ENCODE measurements around the gene SLC39A8.

SLC39A8 gene

DNA sequence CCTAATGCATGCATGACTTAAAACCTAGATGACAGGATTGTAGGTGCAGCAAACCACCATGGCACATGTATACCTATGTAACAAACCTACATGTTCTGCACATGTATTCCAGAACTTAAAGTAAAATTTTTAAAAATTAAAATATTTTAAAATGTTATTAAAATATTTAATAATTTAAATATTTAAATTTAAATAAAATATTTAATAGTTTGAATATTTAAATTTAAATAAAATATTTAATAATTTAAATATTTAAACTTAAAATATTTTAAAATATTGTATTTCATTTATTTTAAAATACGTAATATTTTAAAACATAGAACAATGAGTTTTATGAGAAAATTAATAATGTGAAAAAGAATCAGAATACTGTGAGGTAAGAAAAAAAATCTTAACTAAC lies 117.9 kb downstream of the SLC39A8 start:
- no peak for DNase-seq (ENCODE audit: low spot score)

GRCh38 chr4:102223461-102223860 lies 121.8 kb downstream of the SLC39A8 start:
- DNase-seq (ENCODE audit: low spot score) = no peak

DNA sequence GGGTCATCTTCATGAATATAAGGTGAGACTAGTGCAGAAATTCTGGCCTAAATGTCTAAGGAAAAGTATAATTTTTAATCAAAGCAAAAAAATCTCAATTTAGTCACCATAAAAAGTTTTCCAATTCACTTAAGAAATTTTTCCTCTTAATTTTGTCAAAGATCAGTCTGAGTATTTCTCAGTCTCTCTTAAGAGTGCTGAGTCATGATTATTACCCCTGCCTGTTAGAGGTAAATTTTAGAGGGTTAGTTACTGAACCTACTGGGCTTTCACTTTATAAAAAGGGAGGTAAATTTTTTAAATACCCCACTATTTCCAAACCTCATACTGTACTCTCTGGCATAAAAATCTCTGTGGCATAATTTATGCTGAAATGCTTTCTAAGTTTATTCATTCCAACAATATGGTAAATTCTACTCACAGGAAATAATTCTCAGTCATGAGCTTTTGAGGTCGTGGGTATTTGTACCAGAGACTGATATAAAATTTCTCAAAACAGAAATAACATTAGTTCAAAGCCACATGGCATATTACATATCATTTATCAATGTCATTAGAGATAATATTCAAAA lies 122.4 kb downstream of the SLC39A8 start:
- no peak for DNase-seq (ENCODE audit: low spot score)

DNA sequence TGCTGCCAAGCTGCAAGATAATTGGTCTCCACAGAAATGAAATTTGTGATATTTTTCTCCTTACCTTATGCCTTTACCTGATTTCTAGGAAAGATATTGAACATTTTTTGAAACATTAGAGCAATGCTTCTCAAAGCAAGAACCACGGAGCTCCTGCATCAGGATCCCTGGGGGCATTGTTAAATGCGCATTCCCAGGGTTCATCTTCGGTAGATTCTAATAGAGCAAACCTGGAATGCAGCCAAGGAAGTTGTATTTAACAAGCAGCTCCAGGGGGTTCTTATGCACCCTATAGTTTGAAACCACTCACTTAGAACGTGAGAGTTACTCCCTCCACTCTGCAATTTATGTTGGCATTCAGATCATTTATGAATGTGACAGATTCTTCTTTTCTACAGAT lies 126.2 kb downstream of the SLC39A8 start:
- DNase-seq (ENCODE audit: low spot score) = no peak

GRCh38 chr4:102218656-102219055 lies 126.6 kb downstream of the SLC39A8 start:
- no peak for DNase-seq (ENCODE audit: low spot score)

GRCh38 chr4:102217775-102218355 lies 127.4 kb downstream of the SLC39A8 start:
- DNase-seq (ENCODE audit: low spot score) = no peak

DNA sequence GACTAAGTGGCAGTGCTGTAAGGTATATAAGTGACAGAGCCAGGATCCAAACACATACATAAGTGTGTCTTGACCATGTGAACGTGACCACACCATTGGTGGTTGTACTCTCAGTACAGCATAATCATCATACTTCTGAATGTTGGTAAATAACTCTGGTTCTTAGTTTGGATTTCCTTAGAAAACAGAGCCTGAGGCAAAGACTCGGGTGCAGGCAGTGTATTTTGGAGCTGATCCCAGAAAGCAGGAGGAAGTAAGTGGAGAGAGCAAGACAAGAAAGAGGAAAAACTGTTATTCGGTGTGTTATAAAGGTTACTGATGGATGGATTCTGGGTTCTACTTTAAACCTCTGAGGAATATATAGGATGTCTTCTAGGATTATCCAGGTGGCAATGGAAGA lies 127.9 kb downstream of the SLC39A8 start:
- no peak for DNase-seq (ENCODE audit: low spot score)

DNA sequence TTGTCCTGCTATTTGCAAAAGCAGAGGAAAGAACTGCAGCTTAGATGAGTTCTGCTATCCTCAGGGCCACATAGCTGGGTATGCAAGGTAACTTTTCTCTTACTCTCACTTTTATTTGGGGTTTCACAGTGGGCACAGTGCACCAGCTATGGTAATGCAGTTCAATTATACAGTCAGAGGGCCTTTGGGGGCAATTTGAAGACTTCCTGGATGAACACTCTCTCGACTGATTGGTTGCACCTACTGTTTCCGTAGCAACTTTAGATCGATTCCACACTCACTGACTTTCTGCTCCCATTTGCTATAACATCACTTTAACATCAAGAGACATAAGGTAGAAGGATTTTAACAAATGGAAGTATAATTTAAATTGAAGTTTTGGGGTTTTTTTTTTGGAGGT lies 128.6 kb downstream of the SLC39A8 start:
- DNase-seq (ENCODE audit: low spot score) = no peak

DNA sequence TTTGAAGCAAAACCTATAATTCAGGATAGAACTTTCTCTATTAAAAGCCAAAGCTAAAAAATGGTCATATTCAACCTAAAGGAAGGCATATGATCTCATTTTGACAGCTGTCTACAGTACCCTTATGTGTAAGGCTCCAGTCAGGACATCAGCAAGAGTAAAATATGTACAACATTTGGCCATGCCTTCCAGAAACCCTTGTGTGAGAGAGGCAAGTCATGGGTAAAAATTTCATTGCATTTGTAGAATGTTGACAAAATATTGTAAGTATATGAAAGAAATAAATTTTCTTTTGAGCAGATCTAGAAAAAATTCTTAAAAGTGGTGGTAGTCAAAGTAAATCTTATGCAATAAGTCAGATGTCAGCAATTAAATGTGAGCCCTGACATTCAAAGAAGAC lies 132.3 kb downstream of the SLC39A8 start:
- no peak for DNase-seq (ENCODE audit: low spot score)

Measured in GM03348 (cell line).